ENCODE results near the gene ERC2. TPM values are rescaled to one million over a fixed set of nuclear protein-coding genes. Genes with fewer than 3 reads are reported as not detected.

Gene ERC2
- total RNA-seq, 4 donors from 2014 or later = 0.81 to 2.9 (median 1.6) TPM

GRCh38 chr3:55601366-55602080 lies 866.7 kb downstream of the ERC2 start:
- Histone ChIP-seq H3K27ac (no peak overlapping the region), H3K27me3 (no peaks in the 10 kb centered on the region), H3K9me3 (no peaks in the 10 kb centered on the region), H3K36me3 (no peaks in the 10 kb centered on the region), H3K4me1 (no peaks in the 10 kb centered on the region), H3K4me3 (no peak overlapping the region)
- WGBS, 2 donors (ENCODE audit: low coverage in 1 of 2) = 52 to 71% methylated on average over 7 to 9 of the region's 10 CpGs
- ATAC-seq = no peak
- TF ChIP-seq POLR2A (IDR thresholded peaks at IDR 0.05) (no peak), EP300 (IDR thresholded peaks at IDR 0.05) (no peak), POLR2AphosphoS5 (IDR thresholded peaks at IDR 0.05) (no peak), CTCF (IDR thresholded peaks at IDR 0.05) (no peak)

- no peaks in the 10 kb centered on the region for H3K36me3 ChIP-seq
- H3K4me1 ChIP-seq = peaks cover 0 to 11% (median 0%) of the 10 kb centered on the region in 3 donors
- no peaks in the 10 kb centered on the region for H3K9me3 ChIP-seq
- TF ChIP-seq CTCF (IDR thresholded peaks at IDR 0.05) = no peak
- TF ChIP-seq POLR2A (IDR thresholded peaks at IDR 0.05) = no peak
- TF ChIP-seq POLR2AphosphoS5 (IDR thresholded peaks at IDR 0.05) = no peak
- no peak for TF ChIP-seq EP300 (IDR thresholded peaks at IDR 0.05)
- H3K4me3 ChIP-seq = no peak overlapping the region
- WGBS, 2 donors (ENCODE audit: low coverage in 1 of 2) = 94% methylated on average over 2 of the region's 2 CpGs
- ATAC-seq = no peak
- H3K27ac ChIP-seq = no peak overlapping the region
- H3K27me3 ChIP-seq = no peaks in the 10 kb centered on the region
Observed at GRCh38 chr3:55598224-55598623, 870.0 kb downstream of the ERC2 start.

- Histone ChIP-seq H3K4me1 (peaks cover 0 to 11% (median 0%) of the 10 kb centered on the region in 3 donors), H3K36me3 (no peaks in the 10 kb centered on the region), H3K27ac (no peak overlapping the region), H3K4me3 (no peak overlapping the region), H3K27me3 (no peaks in the 10 kb centered on the region), H3K9me3 (no peaks in the 10 kb centered on the region)
- TF ChIP-seq CTCF (IDR thresholded peaks at IDR 0.05) (no peak), POLR2AphosphoS5 (IDR thresholded peaks at IDR 0.05) (no peak), EP300 (IDR thresholded peaks at IDR 0.05) (no peak), POLR2A (IDR thresholded peaks at IDR 0.05) (no peak)
- 93 to 94% methylated on average over 4 of the region's 4 CpGs for WGBS, 2 donors (ENCODE audit: low coverage in 1 of 2)
- no peak for ATAC-seq
Observed at GRCh38 chr3:55597641-55598040, 870.6 kb downstream of the ERC2 start.

GRCh38 chr3:55596212-55596611 lies 872.1 kb downstream of the ERC2 start:
- H3K27me3 ChIP-seq = no peaks in the 10 kb centered on the region
- H3K36me3 ChIP-seq = no peaks in the 10 kb centered on the region
- H3K4me3 ChIP-seq = no peak overlapping the region
- 78 to 100% methylated on average over 1 to 2 of the region's 2 CpGs for WGBS, 2 donors (ENCODE audit: low coverage in 1 of 2)
- H3K4me1 ChIP-seq = peaks cover 0 to 20% (median 0%) of the 10 kb centered on the region in 3 donors
- H3K27ac ChIP-seq = no peak overlapping the region
- H3K9me3 ChIP-seq = no peaks in the 10 kb centered on the region
- TF ChIP-seq CTCF (IDR thresholded peaks at IDR 0.05) (no peak), POLR2A (IDR thresholded peaks at IDR 0.05) (no peak), POLR2AphosphoS5 (IDR thresholded peaks at IDR 0.05) (no peak), EP300 (IDR thresholded peaks at IDR 0.05) (no peak)
- no peak for ATAC-seq

GRCh38 chr3:55595420-55595819 lies 872.8 kb downstream of the ERC2 start:
- TF ChIP-seq EP300 (IDR thresholded peaks at IDR 0.05) = no peak
- no peak for TF ChIP-seq POLR2A (IDR thresholded peaks at IDR 0.05)
- TF ChIP-seq POLR2AphosphoS5 (IDR thresholded peaks at IDR 0.05) = no peak
- TF ChIP-seq CTCF (IDR thresholded peaks at IDR 0.05) = no peak
- H3K4me1 ChIP-seq = peaks cover 0 to 20% (median 0%) of the 10 kb centered on the region in 3 donors
- no peak for ATAC-seq
- H3K4me3 ChIP-seq = no peak overlapping the region
- H3K27me3 ChIP-seq = no peaks in the 10 kb centered on the region
- H3K36me3 ChIP-seq = no peaks in the 10 kb centered on the region
- 21 to 31% methylated on average over 4 of the region's 4 CpGs for WGBS, 2 donors (ENCODE audit: low coverage in 1 of 2)
- peak overlapping the region in 1 of 4 donors; percentile 38 for H3K27ac ChIP-seq
- no peaks in the 10 kb centered on the region for H3K9me3 ChIP-seq
